ENCODE measurements around the gene CRACDL.

DNA sequence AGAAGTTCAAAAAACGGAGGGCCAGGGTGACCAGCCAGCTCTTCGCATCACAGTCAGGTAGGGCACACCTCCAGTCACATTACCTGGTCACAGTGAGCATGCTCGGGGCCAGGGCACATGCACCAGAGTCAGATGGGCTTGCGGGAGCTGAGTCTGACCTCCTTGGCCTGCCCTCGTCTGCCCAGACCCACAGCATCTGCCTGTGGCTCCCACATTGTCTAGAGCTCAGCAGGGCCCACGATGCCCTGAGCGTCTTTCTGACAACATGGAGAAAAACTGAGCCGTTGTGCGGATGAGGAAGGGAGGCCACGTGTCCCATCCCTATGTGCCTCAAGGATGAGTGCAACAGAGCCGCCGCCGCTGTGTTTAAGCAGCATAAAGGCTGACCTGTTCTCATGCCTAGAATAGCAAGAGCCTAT lies 37.6 kb downstream of the CRACDL start:
- TF ChIP-seq, protein P1, sequence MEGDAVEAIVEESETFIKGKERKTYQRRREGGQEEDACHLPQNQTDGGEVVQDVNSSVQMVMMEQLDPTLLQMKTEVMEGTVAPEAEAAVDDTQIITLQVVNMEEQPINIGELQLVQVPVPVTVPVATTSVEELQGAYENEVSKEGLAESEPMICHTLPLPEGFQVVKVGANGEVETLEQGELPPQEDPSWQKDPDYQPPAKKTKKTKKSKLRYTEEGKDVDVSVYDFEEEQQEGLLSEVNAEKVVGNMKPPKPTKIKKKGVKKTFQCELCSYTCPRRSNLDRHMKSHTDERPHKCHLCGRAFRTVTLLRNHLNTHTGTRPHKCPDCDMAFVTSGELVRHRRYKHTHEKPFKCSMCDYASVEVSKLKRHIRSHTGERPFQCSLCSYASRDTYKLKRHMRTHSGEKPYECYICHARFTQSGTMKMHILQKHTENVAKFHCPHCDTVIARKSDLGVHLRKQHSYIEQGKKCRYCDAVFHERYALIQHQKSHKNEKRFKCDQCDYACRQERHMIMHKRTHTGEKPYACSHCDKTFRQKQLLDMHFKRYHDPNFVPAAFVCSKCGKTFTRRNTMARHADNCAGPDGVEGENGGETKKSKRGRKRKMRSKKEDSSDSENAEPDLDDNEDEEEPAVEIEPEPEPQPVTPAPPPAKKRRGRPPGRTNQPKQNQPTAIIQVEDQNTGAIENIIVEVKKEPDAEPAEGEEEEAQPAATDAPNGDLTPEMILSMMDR (IDR thresholded peaks at IDR 0.05): no peak
- no peak for TF ChIP-seq POLR2A (IDR thresholded peaks at IDR 0.05)

Measured in adrenal gland (tissue), 5 donors.